ENCODE results near the gene TMEM117.

Gene TMEM117

DNA sequence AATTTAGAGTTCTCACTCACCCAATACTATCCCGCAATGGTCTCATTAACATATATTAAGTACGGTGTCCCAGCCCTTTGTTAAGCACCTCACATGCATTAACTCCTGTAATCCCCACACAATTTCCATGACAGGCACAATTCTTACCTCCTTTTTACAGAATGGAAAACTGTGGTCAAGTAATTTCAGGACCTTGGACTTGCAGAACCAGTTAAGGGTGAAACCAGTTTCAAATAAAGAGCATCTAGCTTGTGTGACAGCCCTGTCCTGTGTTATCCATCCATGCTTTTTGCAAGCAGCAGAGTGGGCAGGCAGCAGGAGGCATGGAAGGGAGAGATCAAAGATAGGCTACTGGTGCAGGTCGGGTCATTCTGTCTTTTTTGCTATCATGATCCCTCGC is 569.4 kb downstream of the TMEM117 start:
- DNase-seq: no peak

DNA sequence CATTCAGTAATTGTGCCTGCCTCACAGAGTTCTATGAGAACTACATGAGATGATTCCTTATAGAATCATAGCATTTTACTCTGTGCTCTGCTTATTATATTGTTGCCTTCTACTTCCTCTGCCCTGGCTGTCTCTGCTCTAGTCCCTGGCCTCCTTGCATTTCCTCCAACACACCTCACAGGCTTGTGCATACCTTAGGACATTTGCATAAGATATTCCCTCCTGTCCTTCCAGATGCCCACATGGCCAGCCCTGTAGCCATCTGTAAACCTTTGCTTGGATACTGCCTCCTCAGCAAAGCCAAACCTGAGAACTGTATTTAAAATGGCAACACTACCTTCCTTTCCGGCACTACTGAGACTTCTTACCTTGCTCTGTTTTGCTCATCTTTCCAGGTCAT is 586.7 kb downstream of the TMEM117 start:
- DNase-seq: no peak

DNA sequence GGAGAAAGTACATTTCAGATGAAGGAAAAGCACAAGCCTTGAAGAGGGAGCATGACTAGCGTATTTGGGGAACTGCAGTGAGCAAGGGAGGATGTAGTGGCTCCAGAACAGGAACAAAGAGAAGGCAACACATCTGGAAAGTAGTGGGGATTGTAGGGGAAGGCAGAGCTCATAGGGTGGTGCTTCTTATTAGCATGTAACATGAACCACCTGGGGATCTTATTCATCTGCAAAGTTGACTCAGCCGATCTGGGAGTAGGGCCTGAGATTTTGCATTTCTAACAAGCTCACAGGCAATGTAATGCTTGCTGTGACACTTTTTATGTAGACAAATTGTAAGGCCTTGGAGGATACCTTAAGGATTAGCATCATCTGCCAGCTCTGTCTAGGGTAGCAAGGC is 592.9 kb downstream of the TMEM117 start:
- no peak for DNase-seq

DNA sequence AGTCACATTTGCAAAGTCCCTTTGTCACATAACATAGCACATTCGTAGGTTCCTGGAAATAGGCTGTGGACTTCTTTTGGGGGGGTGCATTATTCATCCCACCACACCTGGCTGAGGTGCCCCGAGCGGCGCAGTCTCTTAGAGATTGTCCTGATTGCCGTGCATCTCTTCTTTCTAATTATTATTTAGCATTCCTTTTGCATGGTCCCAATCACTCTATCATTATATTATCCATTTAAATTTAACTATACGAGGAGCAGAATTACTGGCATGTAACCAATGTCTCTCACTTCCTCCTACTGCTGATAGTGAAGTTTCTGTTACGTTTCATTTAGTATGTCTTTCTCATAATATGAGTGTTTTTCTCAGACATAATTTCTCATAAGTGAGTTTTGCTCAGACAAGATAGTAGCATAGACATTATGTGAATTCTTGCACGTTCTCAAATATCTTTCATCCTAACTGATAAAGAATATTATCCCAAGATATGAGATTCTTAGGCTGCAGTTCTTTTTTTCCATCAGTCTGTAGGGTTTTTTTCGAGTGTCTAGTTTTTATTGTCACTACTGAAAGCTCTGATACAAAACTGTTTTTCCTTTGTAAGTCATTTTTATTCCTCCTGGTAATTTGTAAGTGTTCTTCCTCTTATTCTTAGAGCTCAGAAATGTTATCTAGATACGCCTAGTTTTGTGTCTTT is 595.9 kb downstream of the TMEM117 start:
- DNase-seq: no peak

DNA sequence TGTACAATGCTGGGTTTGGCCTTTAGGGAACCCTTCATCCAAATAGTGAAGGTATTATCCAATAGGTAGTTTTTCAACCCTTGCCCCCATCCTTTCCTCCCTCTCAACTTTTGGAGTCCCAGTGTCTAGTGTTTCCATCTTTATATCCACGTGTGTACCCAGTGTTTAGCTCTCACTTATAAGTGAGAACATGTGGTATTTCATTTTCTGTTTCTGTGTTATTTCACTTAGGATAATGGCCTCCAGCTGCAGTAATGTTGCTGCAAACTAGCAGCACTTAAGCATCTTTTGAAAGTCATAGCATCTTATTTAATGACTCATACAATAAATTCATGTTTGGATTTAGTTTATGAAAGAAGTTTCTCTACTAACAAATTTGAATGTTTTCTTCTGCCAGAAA is 597.8 kb downstream of the TMEM117 start:
- DNase-seq: no peak

DNA sequence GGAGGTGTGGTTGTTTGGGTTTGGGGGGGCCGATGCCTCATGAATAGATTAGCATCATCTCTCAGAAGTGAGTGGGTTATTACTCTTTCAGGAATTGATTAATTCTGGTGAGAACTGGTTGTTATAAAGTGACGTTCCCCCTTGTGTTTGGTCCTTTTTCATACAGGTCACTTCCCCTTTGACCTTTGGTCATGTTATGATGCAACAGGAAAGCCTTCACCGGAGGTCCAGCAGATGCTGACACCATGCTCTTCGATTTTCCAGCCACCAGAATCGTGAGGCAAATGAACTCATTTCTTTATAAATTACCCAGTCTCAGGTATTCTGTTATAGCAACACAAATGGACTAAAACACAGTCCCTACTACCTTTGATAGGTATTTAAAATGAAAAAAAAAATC is 600.9 kb downstream of the TMEM117 start:
- no peak for DNase-seq

Measured in activated effector memory CD4-positive, alpha-beta T cell treated with Interleukin-2 at 50 U/mL for 16 hours (primary cell).